ENCODE results near the gene PFKFB3. TPM values are rescaled to one million over a fixed set of nuclear protein-coding genes. Genes with fewer than 3 reads are reported as not detected.
"Not testable (repeated sequence)": the region's sequence is repeated elsewhere in the genome, so short reads cannot be mapped to it uniquely, and the experiment has no call there.

Gene PFKFB3
- total and polyA plus RNA-seq, 7 donors = 25.4 to 704 (median 163) TPM

DNA sequence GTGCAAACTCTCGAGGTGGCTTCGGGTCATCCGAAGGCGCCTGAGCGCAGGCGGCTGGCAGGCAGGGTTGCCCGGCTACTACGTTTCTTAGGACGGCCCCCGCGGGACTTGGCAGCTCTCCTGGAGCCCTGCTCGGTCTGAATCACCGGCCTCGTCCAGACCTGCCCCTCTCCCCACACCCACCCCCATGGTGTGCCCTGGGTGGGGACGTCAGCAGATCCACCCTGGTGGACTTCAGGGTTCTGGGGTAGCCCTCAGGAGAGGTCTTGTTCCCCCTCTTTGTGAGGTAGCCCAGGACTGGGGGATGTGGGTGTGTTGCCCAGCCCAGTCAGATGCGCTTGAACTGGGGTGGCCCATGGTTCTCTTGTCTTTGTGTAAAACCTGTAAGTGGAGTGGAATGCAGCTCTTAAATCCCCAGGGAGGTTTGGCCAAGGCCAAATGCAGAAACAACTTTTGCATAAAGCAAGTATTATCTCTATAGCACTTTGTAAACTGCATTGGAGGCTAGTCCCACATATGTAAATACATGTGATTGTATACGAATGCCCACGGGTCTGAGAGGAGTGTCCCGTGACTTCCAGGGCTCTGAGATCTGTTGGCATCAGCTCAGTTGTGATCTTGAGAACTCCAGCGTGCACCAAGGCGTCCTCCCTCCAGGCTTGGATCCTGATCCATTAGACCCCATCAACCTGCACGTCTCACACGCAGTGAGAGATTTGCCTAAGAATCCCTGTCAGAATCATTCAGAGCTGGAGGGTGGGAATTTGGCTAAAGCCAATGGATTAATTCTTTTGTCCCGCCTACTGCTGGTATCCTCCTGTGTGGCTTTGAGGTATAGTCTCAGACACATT, 1.8 kb downstream of the PFKFB3 start:
- intact Hi-C loops (cut with DNase I) = loop anchor here (5.0 kb wide), 4 partner anchors 37 to 198 kb away; no protein-coding TSS in a partner anchor
- DNase-seq (peak; percentile 76 to 93), ATAC-seq (peak; percentile 24 to 48 (median 40))
- peaks cover 54% of the 10 kb centered on the region for H3K4me1 ChIP-seq
- 16 to 26% (median 18%) methylated on average over 24 of the region's 24 CpGs for WGBS, 3 donors
- H3K27ac ChIP-seq = peak overlapping the region; percentile 92
- H3K36me3 ChIP-seq (ENCODE audit: insufficient read depth in 1 of 2, low read depth in 1 of 2) = peaks cover 0 to 41% of the 10 kb centered on the region in 2 donors
- H3K9me3 ChIP-seq = no peaks in the 10 kb centered on the region
- TF ChIP-seq, protein P1, sequence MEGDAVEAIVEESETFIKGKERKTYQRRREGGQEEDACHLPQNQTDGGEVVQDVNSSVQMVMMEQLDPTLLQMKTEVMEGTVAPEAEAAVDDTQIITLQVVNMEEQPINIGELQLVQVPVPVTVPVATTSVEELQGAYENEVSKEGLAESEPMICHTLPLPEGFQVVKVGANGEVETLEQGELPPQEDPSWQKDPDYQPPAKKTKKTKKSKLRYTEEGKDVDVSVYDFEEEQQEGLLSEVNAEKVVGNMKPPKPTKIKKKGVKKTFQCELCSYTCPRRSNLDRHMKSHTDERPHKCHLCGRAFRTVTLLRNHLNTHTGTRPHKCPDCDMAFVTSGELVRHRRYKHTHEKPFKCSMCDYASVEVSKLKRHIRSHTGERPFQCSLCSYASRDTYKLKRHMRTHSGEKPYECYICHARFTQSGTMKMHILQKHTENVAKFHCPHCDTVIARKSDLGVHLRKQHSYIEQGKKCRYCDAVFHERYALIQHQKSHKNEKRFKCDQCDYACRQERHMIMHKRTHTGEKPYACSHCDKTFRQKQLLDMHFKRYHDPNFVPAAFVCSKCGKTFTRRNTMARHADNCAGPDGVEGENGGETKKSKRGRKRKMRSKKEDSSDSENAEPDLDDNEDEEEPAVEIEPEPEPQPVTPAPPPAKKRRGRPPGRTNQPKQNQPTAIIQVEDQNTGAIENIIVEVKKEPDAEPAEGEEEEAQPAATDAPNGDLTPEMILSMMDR (IDR thresholded peaks at IDR 0.05) = no peak
- H3K4me3 ChIP-seq = peak overlapping the region; percentile 92
- no peaks in the 10 kb centered on the region for H3K27me3 ChIP-seq (ENCODE audit: insufficient read depth in 3 of 3, low read length in 2 of 3)

DNA sequence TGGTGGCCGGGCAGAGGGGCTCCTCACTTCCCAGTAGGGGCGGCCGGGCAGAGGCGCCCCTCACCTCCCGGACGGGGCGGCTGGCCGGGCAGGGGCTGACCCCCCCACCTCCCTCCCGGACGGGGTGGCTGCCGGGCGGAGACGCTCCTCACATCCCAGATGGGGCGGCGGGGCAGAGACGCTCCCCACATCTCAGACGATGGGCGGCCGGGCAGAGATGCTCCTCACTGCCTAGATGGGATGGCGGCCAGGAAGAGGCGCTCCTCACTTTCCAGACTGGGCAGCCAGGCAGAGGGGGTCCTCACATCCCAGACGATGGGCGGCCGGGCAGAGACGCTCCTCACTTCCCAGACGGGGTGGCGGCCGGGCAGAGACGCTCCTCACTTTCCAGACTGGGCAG, 3.8 kb downstream of the PFKFB3 start:
- H3K27me3 ChIP-seq (ENCODE audit: insufficient read depth in 3 of 3, low read length in 2 of 3); intact Hi-C loops (cut with DNase I); ATAC-seq; H3K4me3 ChIP-seq; H3K9me3 ChIP-seq; H3K27ac ChIP-seq: not testable (repeated sequence)
- H3K36me3 ChIP-seq (ENCODE audit: insufficient read depth in 1 of 2, low read depth in 1 of 2) = peaks cover 0 to 45% of the 10 kb centered on the region in 2 donors
- 90 to 95% (median 95%) methylated on average over 4 to 17 of the region's 29 CpGs for WGBS, 3 donors
- peak in 1 of 2 donors; percentile 26 for DNase-seq
- H3K4me1 ChIP-seq = peaks cover 53% of the 10 kb centered on the region

DNA sequence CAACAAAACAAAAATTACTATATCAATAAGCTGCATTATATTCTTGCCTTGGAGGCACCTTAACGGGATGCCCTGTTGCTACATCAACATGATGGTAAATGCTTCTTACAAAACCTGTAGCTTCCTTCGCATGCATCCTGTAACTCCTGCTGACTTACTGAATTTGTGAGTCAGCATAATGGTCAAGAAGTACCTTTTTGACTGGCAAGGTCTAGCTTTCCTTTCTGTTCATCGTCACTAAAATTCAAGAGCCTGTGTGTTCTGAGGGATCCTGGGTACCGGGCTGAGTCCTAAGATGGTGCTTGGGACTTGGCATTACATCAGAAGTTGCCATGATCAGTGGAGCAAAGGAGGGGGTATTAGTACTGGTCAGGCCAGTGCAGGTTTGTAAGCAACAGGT, 4.9 kb downstream of the PFKFB3 start:
- TF ChIP-seq, protein P1 (IDR thresholded peaks at IDR 0.05) = no peak
- H3K36me3 ChIP-seq (ENCODE audit: insufficient read depth in 1 of 2, low read depth in 1 of 2) = peaks cover 0 to 57% of the 10 kb centered on the region in 2 donors
- peak overlapping the region; percentile 18 for H3K4me3 ChIP-seq
- H3K9me3 ChIP-seq = no peaks in the 10 kb centered on the region
- H3K27ac ChIP-seq = peak overlapping the region; percentile 27
- WGBS, 3 donors = 70 to 87% (median 73%) methylated on average over 4 of the region's 4 CpGs
- intact Hi-C loops (cut with DNase I) = no loop called here
- ATAC-seq (no peak), DNase-seq (no peak)
- H3K4me1 ChIP-seq = peaks cover 54% of the 10 kb centered on the region
- no peaks in the 10 kb centered on the region for H3K27me3 ChIP-seq (ENCODE audit: insufficient read depth in 3 of 3, low read length in 2 of 3)

DNA sequence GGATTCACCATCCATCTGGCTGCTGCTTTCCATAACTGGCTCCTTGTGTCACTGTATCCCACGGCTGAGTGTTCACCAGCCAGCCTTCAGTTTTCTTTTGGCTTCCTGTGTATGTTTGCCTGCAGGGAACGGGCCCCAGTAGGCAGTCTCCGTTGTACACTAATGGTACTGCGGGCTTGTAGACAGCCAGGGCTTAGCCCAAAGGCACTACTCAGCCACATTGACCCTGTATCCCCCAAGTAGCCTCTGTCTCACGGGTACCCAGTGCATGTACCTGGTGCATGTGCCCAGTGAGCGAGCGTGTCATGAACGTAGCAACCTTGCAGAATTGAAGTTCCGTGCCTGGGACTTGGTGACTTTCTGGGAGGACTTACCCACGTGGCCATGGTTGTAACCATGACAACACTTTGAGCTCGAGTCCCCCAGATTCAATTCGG, 6.1 kb downstream of the PFKFB3 start:
- Histone ChIP-seq H3K27ac (peak overlapping the region; percentile 65), H3K4me3 (peak overlapping the region; percentile 37), H3K27me3 (ENCODE audit: insufficient read depth in 3 of 3, low read length in 2 of 3) (no peaks in the 10 kb centered on the region), H3K4me1 (peaks cover 56% of the 10 kb centered on the region), H3K9me3 (no peaks in the 10 kb centered on the region), H3K36me3 (ENCODE audit: insufficient read depth in 1 of 2, low read depth in 1 of 2) (peaks cover 0 to 65% of the 10 kb centered on the region in 2 donors)
- peak in 1 of 2 donors; percentile 41 for DNase-seq
- ATAC-seq = peak in 3 of 4 donors; percentile 3 to 9 (median 3)
- WGBS, 3 donors = 41 to 64% (median 43%) methylated on average over 12 of the region's 12 CpGs
- intact Hi-C loops (cut with DNase I) = no loop called here
- TF ChIP-seq, protein P1 (IDR thresholded peaks at IDR 0.05) = no peak

DNA sequence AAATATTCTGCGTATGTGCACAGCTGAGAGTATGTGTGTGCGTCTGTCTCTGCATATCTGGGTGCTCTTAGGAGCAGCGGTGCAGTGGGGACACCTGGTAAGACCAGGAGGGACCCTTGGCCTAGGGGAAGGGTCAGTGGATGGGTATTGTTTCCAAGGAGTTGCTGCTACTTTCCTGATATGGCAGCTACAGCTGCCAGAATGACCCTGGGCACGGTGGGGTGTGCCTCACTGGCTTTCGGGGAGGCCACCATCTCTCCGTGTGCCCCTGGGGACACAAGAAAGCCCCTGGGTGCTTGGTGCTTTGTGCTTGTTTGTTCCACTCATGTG, 8.6 kb downstream of the PFKFB3 start:
- ATAC-seq (no peak), DNase-seq (no peak)
- H3K4me3 ChIP-seq = peak overlapping the region; percentile 39
- WGBS, 3 donors = 49 to 73% (median 56%) methylated on average over 6 of the region's 6 CpGs
- peaks cover 41% of the 10 kb centered on the region for H3K4me1 ChIP-seq
- TF ChIP-seq, protein P1 (IDR thresholded peaks at IDR 0.05) = no peak
- H3K36me3 ChIP-seq (ENCODE audit: insufficient read depth in 1 of 2, low read depth in 1 of 2) = peaks cover 3 to 71% of the 10 kb centered on the region in 2 donors
- intact Hi-C loops (cut with DNase I) = loop anchor here in 1 of 2 donors (5.0 kb wide), 1 partner anchor 191 kb away; no protein-coding TSS in a partner anchor
- no peaks in the 10 kb centered on the region for H3K9me3 ChIP-seq
- H3K27ac ChIP-seq = peak overlapping the region; percentile 72
- H3K27me3 ChIP-seq (ENCODE audit: insufficient read depth in 3 of 3, low read length in 2 of 3) = no peaks in the 10 kb centered on the region

Measured in psoas muscle (tissue), 8 donors.